GM19467 (cell line): ENCODE measurements around the gene GPR150.

ENCODE experiments used
- ATAC-seq: cut with Tn5 transposase; IDR thresholded peaks from one replicate; pipeline ENCODE4 v1.9.1; 2021; ENCODE audit warnings: mild to moderate bottlenecking, moderate library complexity; ENCODE audit not compliant: unreplicated experiment

Gene GPR150

GRCh38 chr5:95647886-95648860 lies 28.3 kb downstream of the GPR150 start:
- no peak for ATAC-seq

- no peak for ATAC-seq
Measured at GRCh38 chr5:95649274-95649673, 29.4 kb downstream of the GPR150 start.

DNA sequence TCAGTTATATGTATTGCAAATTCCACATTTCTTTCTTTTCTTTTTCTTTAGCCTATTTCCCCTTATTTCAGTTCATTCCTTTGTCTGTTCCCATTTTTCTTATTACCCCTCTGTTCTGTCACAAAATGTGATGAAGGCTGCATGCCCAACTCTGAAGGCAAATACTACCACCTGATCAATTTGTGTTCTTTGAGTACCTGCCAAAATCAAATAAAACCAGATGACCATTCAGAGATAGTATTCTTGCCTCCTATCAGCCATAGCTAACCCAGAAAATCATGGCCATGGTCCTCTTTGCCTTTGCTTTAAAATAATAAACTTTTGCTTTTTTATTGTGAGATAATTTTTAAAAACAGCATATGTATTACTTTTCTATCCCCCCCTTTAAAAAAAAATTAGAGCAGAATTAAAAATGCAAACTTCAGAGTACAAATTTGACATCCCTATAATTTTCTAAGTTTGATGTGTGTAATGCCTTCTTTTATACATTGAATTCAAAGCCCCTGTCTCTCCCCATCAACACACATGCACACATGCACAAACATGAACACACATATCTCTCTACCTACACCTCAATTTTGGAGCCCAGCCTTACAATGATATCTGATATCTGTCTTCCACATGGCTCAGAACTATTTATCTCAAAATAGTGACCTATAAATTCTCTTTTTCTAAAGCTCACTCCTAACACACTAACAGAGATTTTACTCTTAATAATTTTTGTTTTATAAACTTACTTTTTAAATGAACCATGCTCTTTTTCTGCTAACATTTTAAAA lies 30.1 kb downstream of the GPR150 start:
- no peak for ATAC-seq

- ATAC-seq = no peak
Measured at GRCh38 chr5:95652849-95653248, 33.0 kb downstream of the GPR150 start.

GRCh38 chr5:95654196-95654595 lies 34.3 kb downstream of the GPR150 start:
- ATAC-seq = no peak

DNA sequence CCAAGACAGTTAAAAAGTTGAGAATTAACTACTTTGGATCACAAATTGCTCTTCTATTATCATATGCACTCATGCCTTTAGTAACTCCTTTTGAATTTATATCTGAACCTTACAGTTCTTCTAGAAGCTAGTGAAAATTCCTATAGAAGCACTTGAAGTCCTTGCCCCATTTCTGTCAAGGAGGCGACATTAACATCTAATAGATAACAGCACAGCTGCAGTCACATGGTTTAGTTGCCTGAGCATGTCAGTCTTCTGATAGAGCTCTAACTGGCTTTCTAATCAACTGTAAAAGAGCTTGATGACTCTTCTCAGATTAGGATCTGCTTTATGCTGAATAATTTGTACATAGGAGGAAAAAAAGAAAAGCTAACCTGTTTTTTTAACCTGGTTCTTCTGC lies 35.7 kb downstream of the GPR150 start:
- ATAC-seq = no peak

GRCh38 chr5:95660060-95660459 lies 40.2 kb downstream of the GPR150 start:
- ATAC-seq = no peak

DNA sequence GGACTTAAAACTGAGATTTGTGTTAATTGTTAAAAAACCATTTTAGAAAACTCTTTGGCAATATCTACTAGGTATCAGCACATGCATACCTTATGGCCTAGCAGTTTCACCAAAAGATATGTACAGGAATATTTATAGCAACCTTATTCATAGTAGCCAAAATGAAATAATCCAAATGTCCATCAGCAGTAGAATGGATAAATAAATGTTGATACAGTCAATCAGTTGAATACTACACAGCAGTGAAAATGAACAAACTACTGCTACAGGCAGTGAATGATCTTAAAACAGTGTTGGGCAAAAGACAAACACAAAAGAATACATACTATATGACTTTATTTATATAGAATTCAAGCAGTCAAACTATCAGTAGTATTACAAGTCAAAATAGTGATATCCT lies 43.1 kb downstream of the GPR150 start:
- ATAC-seq = no peak

DNA sequence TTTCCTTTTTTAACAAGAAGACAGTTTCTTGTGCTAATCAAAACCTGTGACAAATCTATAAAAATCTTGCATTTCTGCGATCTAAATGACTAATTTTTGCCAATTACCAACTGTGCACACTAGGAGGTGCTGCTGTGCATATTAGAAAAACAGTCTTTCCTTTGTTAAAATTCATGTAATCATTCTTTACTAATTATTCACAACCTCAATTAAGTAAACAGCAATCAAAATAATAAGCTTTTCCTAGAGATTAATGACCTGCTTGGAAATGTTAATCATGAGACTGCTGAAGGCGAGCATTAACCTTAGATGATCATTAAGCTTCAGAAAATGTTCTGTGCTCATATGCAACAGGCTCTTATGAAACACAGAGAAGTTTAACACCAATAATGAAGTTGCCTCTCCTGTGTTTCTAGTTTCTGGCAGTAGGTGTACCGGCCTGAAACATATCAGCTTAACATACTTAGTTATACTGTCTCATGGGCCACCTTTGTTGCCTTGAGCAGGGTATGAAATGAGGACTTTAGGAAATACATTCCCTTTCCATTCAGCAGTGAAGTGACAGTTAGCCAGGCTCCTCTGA lies 44.4 kb downstream of the GPR150 start:
- ATAC-seq = no peak

GRCh38 chr5:95667061-95667618 lies 47.3 kb downstream of the GPR150 start:
- no peak for ATAC-seq

- ATAC-seq = no peak
Measured at GRCh38 chr5:95667678-95668077, 47.8 kb downstream of the GPR150 start.

GRCh38 chr5:95668216-95668615 lies 48.3 kb downstream of the GPR150 start:
- ATAC-seq = no peak

- ATAC-seq = no peak
Measured at GRCh38 chr5:95668728-95669127, 48.8 kb downstream of the GPR150 start.

DNA sequence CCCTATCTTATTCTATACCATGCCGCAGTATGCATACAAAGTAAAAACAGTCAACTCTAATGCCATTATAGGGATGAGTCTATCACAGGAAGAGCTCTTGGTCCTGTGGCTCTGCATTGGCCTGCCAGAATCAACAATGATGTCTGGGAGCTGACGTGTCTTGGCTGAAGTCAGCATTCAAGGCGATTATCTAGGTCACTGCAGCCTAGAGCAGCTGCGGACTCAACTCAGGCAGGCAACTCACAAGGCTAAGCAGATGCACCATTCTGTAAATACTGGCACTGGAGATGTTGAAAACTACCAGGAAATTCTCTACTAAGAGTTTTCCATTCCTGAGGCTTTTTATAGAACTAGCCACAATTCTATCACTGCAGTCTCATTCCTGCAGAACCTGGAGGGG lies 49.7 kb downstream of the GPR150 start:
- ATAC-seq = no peak

DNA sequence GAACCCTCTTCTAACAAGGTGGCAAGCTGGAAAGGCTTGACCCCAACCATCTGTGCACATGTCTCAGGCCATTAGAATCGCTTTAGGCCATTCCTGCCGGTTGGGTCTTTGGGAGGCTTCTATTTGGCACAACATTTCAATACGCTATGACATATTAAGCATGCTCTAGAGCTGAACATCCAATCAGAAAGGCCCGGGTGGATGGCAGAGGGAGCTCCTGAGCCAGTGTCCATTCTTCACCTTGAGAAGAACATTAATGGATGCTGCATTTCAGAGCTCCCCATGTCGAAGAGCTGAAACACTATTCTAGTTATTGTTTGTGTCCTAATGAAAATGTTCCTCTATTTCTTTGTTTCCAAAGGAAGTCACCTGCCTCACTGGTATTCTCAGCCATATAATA lies 50.1 kb downstream of the GPR150 start:
- no peak for ATAC-seq

- ATAC-seq = no peak
Measured at GRCh38 chr5:95670568-95670967, 50.7 kb downstream of the GPR150 start.
